Measurements from ENCODE around the gene LARP1. TPM values are rescaled to one million over a fixed set of nuclear protein-coding genes. Genes with fewer than 3 reads are reported as not detected.

LARP1 gene
- polyA plus RNA-seq, 1 donor (not counting 4 experiments of a cell fraction or from before 2014, with no cell fraction given) = 65.6 TPM

GRCh38 chr5:154865466-154866184, 110.4 kb downstream of the LARP1 start:
- Histone ChIP-seq H3K9me1 (ENCODE audit: control insufficient read depth, extremely low read depth, insufficient read depth, low read length) (no peaks in the 10 kb centered on the region), H3K9me3 (ENCODE audit: control insufficient read depth, low read depth, low read length) (no peaks in the 10 kb centered on the region), H3K27me3 (ENCODE audit: control insufficient read depth, extremely low read depth, insufficient read depth, low read length) (no peaks in the 10 kb centered on the region), H3K36me3 (ENCODE audit: control insufficient read depth in 2 of 2, extremely low read depth in 1 of 2, insufficient read depth in 2 of 2, low read length in 2 of 2) (peaks cover 8 to 34% of the 10 kb centered on the region in 2 experiments), H2AFZ (ENCODE audit: control insufficient read depth, low read length) (no peak overlapping the region), H3K79me2 (ENCODE audit: control insufficient read depth, insufficient read depth, low read length) (peaks cover 48% of the 10 kb centered on the region), H4K20me1 (ENCODE audit: control insufficient read depth, extremely low read depth, insufficient read depth, low read length) (peaks cover 2% of the 10 kb centered on the region), H3K4me3 (ENCODE audit: control insufficient read depth in 2 of 3, extremely low read depth in 1 of 3, insufficient read depth in 2 of 3, low read depth in 1 of 3, low read length in 3 of 3) (no peak overlapping the region), H3K27ac (ENCODE audit: control insufficient read depth, insufficient read depth, low read length) (no peak overlapping the region), H3K4me2 (ENCODE audit: control insufficient read depth, extremely low read depth, insufficient read depth, low read depth, low read length) (no peak overlapping the region), H3K9ac (ENCODE audit: control insufficient read depth, extremely low read depth, insufficient read depth, low read length) (no peak overlapping the region), H3K4me1 (ENCODE audit: control insufficient read depth, extremely low read depth, insufficient read depth, low read length) (peaks cover 1% of the 10 kb centered on the region)
- TF ChIP-seq EZH2 (IDR thresholded peaks at IDR 0.05; ENCODE audit: low read length) = no peak
- FAIRE-seq = no peak
- dilution Hi-C loops (cut with MboI; ENCODE audit: extremely low pct_ligation_motif_present, low sequenced_read_pairs) = no loop called here
- no peak for DNase-seq (ENCODE audit: low read depth, low spot score)

GRCh38 chr5:154866841-154867240, 111.7 kb downstream of the LARP1 start:
- Histone ChIP-seq H3K79me2 (ENCODE audit: control insufficient read depth, insufficient read depth, low read length) (peaks cover 36% of the 10 kb centered on the region), H3K4me2 (ENCODE audit: control insufficient read depth, extremely low read depth, insufficient read depth, low read depth, low read length) (no peak overlapping the region), H3K27ac (ENCODE audit: control insufficient read depth, insufficient read depth, low read length) (no peak overlapping the region), H3K4me1 (ENCODE audit: control insufficient read depth, extremely low read depth, insufficient read depth, low read length) (no peaks in the 10 kb centered on the region), H3K27me3 (ENCODE audit: control insufficient read depth, extremely low read depth, insufficient read depth, low read length) (no peaks in the 10 kb centered on the region), H3K9ac (ENCODE audit: control insufficient read depth, extremely low read depth, insufficient read depth, low read length) (no peak overlapping the region), H3K36me3 (ENCODE audit: control insufficient read depth in 2 of 2, extremely low read depth in 1 of 2, insufficient read depth in 2 of 2, low read length in 2 of 2) (peaks cover 11 to 37% of the 10 kb centered on the region in 2 experiments), H3K4me3 (ENCODE audit: control insufficient read depth in 2 of 3, extremely low read depth in 1 of 3, insufficient read depth in 2 of 3, low read depth in 1 of 3, low read length in 3 of 3) (no peak overlapping the region), H3K9me1 (ENCODE audit: control insufficient read depth, extremely low read depth, insufficient read depth, low read length) (no peaks in the 10 kb centered on the region), H2AFZ (ENCODE audit: control insufficient read depth, low read length) (no peak overlapping the region), H4K20me1 (ENCODE audit: control insufficient read depth, extremely low read depth, insufficient read depth, low read length) (peaks cover 2% of the 10 kb centered on the region), H3K9me3 (ENCODE audit: control insufficient read depth, low read depth, low read length) (no peaks in the 10 kb centered on the region)
- dilution Hi-C loops (cut with MboI; ENCODE audit: extremely low pct_ligation_motif_present, low sequenced_read_pairs) = no loop called here
- TF ChIP-seq CTCF (optimal IDR thresholded peaks at IDR 0.05 in 1 of 3, IDR thresholded peaks at IDR 0.05 in 1 of 3, conservative IDR thresholded peaks at IDR 0.05 in 1 of 3; ENCODE audit: extremely low read depth in 1 of 3, insufficient read depth in 2 of 3, low read length in 3 of 3) (no peak), EZH2 (IDR thresholded peaks at IDR 0.05; ENCODE audit: low read length) (no peak)
- DNase-seq (ENCODE audit: low read depth, low spot score) (no peak), FAIRE-seq (no peak)

Small RNAs within 50 kb of the gene (small RNA-seq; reads per million reads assigned to genes)
- gene MIR378H (ENCODE audit: insufficient read length in 3 of 3, low read depth in 3 of 3, low replicate concordance in 1 of 3) (0 reads per million in 3 experiments), gene RF00019 (ENCODE audit: insufficient read length in 3 of 3, low read depth in 3 of 3, low replicate concordance in 1 of 3) (0 reads per million in 3 experiments)

Other genes starting within 250 kb of the LARP1 start
- gene FAXDC2, start 95.2 kb downstream of the LARP1 start, polyA plus RNA-seq = 4.6 to 11.0 TPM (median 7.1 TPM) in 3 replicates
- 28.1 to 44.5 TPM (median 36.2 TPM) in 3 replicates for gene CNOT8, start 103.2 kb downstream of the LARP1 start, polyA plus RNA-seq
- gene GEMIN5, start 182.8 kb downstream of the LARP1 start, polyA plus RNA-seq = 8.1 to 18.2 TPM (median 12.5 TPM) in 3 replicates
- gene MRPL22, start 185.7 kb downstream of the LARP1 start, polyA plus RNA-seq = 48.3 to 76.9 TPM (median 53.6 TPM) in 3 replicates